HG02759 (cell line): ENCODE data around the gene PATJ.
"Not testable (repeated sequence)": the region's sequence is repeated elsewhere in the genome, so short reads cannot be mapped to it uniquely, and the experiment has no call there.

Experiments used
- ATAC-seq: cut with Tn5 transposase; IDR thresholded peaks from one replicate; pipeline ENCODE4 v1.9.1; 2021; ENCODE audit warnings: mild to moderate bottlenecking, moderate library complexity; ENCODE audit not compliant: unreplicated experiment

The PATJ gene

DNA sequence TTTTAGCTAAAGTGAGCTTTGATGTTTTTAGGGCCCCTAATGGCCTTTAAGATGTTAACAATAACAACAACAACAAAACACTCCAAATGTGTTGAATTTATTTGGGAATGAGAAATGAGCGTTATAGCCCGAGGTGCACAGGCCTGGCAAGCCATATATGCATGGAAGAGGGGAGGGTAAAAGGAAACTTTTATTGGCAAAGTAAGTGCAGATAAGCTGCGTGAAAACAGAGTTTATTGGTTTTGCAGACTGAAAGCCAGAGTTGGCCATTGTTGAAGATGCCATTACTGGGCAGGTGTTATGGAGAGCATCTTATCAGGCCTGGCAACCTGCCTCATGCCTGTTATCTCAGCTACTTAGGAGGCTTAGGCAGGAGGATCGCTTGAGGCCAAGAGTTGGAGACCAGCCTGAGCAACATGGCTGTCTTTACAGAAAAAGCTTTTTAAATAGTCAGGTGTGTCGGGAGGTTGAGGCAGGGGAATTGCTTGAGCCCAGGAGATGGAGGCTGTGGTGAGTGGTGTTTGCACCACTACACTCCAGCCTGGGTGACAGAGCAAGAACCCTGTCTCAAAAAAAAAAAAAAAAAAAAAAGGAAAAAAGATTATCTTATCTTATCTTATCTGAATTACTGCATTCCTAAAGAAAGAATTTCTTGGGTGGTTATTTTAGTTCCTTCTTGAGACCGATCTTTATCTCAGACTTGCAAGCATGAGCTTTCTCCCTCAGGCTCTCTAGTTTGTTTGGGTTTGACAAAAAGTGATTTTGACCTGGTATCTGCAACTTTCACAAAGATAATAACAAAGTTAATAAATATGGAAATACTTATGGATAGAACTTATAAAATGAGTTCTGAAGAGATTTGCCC lies 1.7 kb downstream of the PATJ start:
- ATAC-seq, result no peak

DNA sequence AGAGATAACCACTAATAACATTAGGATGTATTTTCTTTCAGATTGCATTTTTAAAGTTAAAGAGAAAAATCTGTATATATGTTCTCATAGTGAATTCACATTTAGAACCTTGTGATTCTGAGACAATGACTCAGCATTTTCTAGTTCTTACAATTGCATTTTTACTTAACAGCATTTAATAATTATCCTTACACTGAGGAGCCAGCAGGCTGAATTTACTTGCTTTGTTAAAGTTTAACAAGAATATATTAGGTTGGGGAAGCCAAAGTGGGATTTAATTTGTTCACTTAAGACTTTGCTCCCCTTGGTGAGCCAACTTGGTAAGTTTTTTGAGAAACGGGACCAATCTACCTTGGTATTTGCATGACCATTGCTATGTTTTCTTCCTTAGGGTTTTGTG lies 4.5 kb downstream of the PATJ start:
- no peak for ATAC-seq

DNA sequence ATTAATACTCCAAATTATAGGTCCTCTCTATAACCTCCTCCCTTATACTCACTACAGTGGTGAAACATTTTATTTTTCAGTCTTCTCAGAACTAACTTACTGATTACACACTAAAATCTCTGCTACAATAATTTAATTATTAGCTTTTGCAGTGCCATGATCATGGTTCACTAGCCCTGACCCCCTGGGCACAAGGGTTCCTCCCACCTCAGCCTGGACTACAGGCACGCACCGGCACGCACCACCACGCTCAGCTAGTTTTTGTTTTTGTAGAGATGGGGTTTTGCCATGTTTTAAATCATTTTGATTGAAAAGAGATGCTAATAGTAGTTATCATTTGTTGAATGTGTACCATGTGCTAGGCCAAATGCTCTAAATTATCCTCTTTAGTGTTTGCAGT lies 6.3 kb downstream of the PATJ start:
- no peak for ATAC-seq

DNA sequence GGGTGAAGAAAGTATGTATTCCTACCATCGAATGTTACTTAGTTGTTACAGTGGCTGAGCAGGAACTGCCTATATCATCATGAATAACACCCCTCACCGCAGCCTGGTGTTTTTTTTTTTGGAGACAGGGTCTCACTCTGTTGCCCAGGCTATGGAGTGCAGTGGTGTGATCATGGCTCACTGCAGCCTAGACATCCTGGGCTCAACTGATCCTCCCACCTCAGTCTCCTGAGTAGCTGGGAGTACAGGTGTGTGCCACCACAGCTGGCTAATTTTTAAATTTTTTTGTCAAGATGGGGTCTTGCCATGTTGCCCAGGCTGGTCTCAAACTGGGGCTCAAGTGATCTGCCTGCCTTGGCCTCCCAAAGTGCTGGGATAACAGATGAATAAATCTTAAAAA lies 7.3 kb downstream of the PATJ start:
- no peak for ATAC-seq

DNA sequence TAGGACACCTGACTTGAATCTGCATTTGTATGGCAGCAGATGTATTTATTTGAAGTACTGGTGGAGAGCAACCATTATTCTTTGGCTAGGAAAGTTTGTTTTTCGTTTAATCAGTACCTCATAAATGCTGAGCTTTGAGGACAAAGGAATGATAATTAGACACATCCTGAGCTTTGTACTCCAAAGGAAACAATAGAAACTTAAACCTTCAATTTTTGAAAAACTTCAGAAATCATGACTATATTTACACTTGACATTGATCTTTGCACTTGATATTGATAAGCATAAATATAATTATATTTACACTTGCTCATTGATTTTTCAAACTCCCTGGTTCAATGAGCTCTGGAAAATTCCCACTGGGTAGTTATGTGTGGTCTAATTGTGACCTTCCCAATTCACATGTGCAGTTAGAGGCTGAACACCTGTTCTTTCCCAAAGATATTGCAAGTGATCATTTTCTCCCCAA lies 10.7 kb downstream of the PATJ start:
- no peak for ATAC-seq

DNA sequence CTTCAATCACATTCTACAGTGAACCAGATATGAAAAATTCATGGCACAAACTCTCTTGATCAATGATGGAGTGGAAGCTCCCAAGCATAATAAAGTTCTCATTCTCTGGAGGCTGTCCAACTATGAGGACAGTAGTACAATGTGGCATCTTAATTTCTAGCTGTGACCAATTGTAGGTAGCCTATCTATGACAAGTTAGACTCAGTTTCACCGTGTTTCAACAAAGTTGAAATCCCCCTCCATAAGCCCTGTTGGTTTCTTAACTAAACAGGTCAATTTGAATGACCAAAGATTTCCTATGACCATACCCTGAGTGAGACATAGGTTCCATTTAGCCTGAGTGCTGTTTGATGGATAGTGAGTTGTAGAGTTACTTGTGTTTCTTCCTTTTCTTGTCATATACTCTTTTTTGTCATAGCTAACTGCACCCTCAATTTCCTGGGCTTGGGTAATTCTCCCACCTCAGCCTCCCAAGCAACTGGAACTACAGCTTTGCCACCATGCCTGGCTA lies 11.8 kb downstream of the PATJ start:
- no peak for ATAC-seq

DNA sequence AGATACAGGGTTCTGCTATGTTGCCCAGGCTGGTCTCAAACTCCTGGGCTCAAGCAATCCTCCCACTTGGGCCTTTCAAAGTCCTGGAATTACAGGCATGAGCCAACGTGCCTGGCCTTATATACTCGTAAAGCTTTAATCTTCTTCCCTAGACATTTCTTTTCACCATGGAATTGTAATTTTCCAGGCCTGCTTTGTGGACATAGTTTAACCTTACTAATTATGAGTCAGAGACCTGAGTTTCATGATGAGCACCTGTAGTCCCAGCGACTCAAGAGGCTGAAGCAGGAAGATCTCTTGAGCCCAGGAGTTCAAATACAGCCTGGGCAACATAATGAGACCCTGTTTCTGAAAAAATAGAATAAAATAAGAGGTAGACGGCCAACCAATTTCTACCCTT lies 12.3 kb downstream of the PATJ start:
- no peak for ATAC-seq

DNA sequence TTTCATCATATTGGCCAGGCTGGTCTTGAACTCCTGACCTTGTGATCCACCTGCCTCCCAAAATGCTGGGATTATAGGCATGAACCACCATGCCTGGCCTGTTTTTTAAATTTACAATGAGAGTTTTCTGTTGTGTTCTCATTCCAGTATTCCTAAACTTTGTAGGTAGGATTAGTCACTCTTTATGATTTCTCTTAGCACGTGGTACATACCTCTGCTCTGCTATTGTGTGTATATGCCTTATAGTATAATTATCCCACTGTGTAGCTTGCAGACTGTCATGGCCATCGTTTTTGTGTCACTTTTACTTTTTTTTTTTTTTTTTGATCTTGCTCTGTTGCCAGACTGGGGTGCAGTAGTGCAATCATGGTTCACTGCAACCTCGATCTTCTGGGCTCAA lies 14.5 kb downstream of the PATJ start:
- ATAC-seq, result no peak

DNA sequence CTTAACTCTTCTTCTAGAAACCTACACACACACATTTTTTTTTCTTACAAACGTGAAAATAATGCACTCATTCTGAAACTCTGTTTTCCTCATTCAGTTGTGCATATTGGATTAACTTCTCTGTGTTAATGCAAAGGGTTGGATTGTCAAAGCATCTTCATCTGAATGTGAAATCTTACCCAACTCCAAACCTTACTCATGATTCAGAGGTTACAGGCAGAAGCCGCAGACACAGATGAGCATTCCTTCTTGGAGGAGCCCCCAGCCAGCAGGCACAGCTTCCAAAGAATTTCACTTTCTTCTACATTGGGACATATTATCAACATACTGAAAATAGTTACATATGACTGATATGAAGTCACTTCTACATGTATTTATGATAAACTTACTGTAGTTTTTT lies 15.7 kb downstream of the PATJ start:
- ATAC-seq, result no peak

DNA sequence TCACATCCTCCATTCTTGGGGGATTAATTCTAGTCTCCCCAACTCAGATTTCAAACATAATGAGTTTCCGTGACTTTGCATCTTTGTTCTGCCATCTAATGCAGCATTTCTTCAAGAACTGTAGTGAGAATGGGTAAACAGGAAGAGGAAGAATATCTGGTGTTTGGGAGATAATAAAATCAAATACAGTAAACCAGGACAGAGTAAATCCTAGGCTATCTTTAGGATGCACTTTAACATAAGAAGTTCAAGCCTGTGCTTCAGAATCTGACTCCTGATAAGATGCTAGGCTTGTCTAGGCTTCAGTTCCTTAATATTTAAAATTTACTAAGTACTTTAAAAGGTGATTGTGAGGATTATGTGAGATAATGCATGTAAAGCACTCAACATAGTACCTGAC lies 27.9 kb downstream of the PATJ start:
- ATAC-seq, result no peak

DNA sequence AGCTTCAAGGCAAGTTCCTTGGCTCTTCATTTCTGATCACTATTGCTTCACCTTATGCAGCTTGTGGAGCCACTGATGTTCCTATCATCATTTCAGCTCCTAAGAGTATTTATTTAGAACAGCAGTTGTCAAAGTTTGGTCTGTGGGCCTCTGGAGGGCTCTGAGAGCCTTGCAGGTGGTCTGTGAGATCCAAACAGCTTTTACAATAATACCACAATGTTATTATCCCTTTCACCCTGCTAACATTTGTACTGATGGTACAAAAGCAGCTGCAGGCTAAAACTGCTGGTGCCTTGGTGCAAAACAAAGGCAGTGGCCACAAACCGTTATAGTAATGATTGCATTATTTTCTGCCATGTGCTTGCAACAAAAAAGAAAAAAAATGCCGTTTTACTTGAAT lies 33.8 kb downstream of the PATJ start:
- ATAC-seq, result no peak

DNA sequence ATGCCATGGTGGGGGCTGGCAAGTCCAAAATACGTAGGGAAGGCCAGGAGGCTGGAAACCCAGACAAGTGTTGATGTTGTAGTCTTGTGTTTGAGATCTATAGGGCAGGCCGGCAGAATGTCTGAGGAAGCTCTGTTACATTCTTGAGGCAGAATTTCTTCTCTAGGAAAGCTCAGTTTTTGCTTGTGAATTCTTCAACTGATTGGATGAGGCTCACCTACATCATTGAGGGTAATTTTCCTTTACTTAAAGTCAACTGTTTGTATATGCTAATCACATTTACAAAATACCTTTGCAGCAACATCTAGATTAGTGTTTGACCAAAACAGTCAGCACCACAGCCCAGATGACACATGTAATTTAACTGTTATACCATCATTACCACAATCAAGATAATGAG lies 37.0 kb downstream of the PATJ start:
- no peak for ATAC-seq

DNA sequence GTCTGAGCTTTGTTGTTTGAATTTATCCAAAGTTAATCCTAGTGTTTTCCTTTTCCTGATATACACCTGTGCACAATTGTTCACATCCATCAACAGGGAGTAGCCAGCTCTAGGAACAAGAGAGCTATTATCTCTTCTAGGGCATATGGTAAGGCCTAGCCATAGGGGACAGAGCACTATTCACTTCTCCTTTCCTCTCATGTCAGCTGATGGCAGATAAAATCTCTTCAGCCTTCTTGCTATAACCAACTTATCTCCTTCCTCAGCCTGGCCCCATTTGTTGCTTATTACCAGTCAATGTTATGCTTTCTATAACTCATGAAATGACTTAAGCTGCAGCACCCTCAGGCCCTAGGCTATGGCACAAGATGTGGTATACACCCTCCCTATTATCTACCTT lies 38.9 kb downstream of the PATJ start:
- no peak for ATAC-seq

DNA sequence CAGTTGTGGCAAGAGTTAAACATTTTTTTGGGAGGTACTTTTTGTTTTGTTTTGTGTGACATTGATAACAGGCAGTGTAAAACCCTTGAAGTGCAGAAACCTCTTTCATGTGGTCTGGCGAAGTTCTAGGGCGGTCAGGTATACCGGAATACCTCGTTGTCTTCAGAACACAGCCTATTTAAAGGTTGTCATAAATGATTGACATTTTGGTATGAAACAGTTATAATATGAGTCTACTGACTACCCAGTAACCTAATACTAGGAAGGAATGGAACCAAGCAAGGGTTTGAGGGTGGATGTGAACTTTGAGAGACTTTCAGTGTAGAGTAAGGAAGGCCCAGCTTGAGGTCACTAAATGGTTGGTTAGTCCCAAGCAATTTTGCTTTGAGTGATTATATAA lies 40.5 kb downstream of the PATJ start:
- ATAC-seq, result peak; percentile 95

DNA sequence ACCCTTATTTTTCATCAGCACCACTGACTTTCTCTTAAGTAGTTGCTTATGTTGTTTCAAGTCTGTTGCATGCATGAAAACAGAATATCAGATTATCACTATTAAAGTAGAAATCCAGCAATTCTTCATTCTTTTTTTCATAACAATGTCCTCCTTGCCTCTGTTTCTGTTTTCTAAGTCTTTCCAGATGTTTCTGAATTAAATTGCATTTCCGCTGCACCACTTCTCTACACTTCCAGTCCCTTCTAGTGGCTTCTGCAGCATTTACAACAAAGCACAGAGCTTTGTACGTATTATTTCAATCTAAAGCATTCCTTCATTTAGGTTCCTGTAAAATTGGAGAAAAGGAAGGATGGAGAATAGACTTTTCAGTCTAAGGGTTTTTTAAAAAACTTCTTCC lies 42.4 kb downstream of the PATJ start:
- ATAC-seq, result no peak

DNA sequence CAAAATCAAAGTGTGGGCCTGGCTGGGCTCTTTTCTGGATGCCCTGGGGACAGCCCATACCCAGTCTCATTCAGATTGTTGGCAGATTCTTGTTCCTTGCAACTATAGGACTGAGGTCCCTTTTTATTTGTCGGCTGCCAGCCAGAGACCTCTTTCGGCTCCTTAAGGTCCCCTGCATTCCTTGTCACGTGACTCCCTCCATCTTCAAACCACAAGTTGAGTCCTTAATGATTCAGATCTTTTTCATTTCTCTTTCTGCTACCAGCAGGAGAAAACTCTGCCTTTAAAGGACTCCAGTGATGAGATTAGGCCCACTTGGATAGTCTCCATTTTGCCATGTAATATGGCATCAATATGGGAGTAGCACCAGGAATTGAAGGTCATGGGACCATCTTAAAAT lies 48.6 kb downstream of the PATJ start:
- ATAC-seq, result no peak

DNA sequence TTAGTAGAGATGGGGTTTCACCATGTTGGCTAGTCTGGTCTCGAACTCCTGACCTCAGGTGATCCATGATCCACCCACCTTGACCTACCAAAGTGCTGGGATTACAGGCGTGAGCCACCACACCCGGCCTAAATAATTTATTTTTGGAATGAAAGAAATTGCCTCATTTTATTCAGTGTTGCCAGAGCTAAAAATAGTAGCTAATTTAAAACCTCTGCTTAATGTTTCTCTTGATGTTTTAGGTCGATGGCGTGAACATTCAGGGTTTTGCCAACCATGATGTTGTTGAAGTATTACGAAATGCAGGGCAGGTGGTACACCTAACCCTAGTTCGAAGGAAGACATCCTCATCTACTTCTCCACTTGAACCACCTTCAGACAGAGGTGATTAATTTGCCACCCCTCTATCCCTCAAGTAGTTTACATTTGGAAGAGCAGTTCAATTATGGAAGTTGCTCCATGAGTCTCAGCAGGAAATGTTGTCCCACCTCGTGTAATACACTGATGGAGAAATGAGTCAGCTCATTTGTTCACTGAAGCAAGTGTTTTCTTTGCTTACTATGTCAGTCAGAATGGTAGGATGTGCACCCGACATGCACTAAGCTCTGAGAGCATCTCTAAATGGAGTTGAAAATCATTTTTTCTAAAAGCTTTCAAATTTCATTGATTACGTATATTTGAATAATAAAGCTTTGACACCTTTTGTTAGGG lies 54.9 kb downstream of the PATJ start:
- ATAC-seq, result no peak

DNA sequence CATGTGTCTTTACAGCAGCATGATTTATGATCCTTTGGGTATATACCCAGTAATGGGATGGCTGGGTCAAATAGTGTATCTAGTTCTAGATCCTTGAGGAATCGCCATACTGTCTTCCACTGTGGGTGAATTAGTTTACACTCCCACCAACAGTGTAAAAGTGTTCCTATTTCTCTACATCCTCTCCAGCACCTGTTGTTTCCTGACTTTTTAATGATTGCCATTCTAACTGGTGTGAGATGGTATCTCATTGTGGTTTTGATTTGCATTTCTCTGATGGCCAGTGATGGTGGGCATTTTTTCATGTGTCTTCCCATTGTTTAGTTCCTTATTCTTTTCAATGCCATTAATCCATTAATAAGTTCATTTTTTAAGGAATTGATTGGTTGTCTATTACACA lies 58.8 kb downstream of the PATJ start:
- ATAC-seq, result not testable (repeated sequence)

DNA sequence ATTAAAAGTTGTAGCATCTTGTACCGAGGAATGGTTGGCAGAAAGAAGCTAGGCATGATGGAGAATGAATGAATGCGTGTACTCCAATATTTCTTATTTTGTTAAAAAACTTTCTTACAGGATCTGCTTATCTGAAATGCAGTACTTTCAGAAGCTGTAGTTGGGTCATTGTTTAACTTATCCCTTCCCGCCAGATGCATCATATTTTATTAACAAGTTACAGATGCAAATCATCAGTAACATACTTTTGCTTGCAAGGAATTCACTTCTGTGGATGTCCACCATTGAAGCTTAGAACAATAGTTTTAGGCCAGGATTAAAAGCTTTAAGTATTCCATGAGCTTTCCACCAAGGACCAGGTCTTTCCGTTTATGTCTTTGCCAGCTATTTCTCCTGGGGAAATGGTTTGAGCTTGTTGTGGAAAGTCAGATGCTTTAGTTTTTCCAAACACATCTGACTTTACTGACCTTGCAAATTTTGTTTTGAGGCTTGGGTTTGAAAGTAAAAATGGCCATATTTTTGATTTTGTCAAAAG lies 65.4 kb downstream of the PATJ start:
- ATAC-seq, result no peak

DNA sequence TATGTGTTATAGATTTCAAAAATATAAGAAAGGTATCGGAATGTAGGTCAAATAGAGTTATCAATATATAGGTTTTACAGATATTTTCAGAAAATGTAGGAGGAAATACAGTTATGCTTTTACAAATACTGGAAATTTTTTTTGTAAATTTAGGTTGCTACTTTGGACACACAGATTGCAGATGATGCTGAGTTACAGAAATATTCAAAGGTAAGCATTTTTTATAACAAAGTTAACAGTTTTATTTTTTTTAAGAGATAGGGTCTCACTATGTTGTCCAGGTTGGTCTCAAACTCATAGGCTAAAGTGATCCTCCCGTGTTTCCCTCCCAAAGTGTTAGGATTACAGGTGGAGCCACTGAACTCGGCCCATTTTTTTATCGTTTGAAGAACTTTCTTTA lies 66.0 kb downstream of the PATJ start:
- no peak for ATAC-seq

DNA sequence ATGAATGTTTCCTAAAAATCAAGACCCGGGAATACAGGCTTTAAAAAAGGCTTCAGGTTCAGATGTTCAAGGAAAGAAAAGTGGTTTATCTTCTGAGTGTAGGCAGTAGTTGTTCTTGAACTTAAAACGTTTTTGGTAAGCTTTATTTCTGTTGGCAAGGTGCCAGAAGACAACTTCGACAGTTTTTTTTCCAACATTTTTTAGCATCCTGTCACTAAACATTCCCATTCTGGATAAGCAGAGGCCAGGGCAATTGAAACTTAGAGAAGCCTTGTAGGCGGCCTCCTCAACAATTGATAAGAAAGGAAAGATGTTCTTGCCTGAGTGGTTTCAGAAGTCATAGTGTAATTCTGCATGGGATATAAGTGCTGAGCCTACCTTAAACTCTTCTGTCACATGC lies 66.7 kb downstream of the PATJ start:
- ATAC-seq, result no peak

DNA sequence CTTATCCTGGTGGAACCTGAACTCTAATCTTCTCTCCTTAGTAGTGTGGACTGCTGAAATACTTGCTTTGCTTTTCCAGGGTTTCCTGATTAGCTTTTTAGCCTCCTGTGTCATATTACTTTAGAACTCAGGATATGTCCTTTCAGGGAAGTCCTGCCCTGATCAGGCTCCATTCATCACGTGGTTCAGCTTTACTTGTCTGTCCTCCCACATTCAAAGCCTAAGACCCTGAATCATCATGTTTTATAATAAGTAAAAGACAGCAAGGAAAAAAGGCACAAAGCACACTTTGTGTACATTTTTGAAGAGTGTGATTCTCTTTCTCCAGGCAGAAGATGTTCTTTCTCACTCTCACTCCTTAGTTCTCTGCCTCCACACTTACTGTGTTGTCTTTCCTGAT lies 70.6 kb downstream of the PATJ start:
- ATAC-seq, result no peak
